ENCODE data around the gene SMURF1. TPM values are rescaled to one million over a fixed set of nuclear protein-coding genes. Genes with fewer than 3 reads are reported as not detected.

Gene SMURF1
- total RNA-seq, 1 donor = 23.5 TPM

- H3K27me3 ChIP-seq (ENCODE audit: insufficient read depth, low read length) = no peaks in the 10 kb centered on the region
- DNase-seq (ENCODE audit: insufficient read length, low spot score, missing footprints) = peak; percentile 10
Measured at GRCh38 chr7:99008181-99008631, 135.7 kb downstream of the SMURF1 start.

DNA sequence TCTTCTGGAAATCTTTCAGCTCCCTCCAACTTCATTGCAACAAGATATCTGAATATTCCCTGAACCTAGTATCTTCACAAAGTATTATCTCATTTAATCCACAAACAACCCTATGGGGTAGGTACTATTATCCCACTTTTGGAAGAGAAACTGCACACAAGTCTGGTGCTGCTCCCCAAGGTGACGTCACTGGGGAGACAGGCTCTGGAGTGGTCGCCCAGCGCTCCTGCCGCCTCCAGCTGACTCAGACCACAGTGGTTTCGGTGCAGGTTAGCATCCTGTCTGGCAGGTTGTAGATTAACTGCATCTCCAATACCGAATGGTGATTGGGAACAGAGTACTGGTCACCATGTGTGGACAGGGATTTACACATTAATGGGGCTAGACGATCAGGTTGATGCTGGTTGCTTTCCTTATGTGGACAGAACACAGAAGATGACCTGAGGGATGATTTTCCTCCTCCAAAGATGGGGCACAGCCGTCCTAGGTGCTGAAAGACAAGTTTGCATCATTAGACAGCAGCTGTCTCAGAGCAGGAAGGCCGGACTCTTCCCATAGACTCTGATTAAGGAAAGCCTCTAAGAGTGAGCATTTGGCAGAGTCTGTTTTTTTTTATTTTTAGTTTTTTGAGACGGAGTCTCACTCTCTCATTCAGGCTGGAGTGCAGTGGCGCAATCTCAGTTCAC, 137.0 kb downstream of the SMURF1 start:
- no peaks in the 10 kb centered on the region for H3K27me3 ChIP-seq (ENCODE audit: insufficient read depth, low read length)
- no peak for TF ChIP-seq CTCF (IDR thresholded peaks at IDR 0.05; ENCODE audit: extremely low read depth, low read depth, low read length)
- H2AFZ ChIP-seq (ENCODE audit: low read length) = no peak overlapping the region
- no peak overlapping the region for H3K4me3 ChIP-seq (ENCODE audit: insufficient read depth, low read length)
- peaks cover 76% of the 10 kb centered on the region for H3K36me3 ChIP-seq (ENCODE audit: insufficient read depth, low read length)
- H3K4me1 ChIP-seq (ENCODE audit: insufficient read depth, low read length) = peaks cover 5% of the 10 kb centered on the region
- no peak overlapping the region for H3K27ac ChIP-seq (ENCODE audit: low read depth, low read length)
- no peak overlapping the region for H3K4me2 ChIP-seq (ENCODE audit: insufficient read depth, low read length)
- no peaks in the 10 kb centered on the region for H3K9me3 ChIP-seq (ENCODE audit: low read depth, low read length)
- H3K79me2 ChIP-seq (ENCODE audit: insufficient read depth, low read length) = no peaks in the 10 kb centered on the region
- peak; percentile 70 for DNase-seq (ENCODE audit: insufficient read length, low spot score, missing footprints)
- H4K20me1 ChIP-seq (ENCODE audit: insufficient read depth, low read length) = peaks cover 2% of the 10 kb centered on the region

More at GRCh38 chr7:99008181-99008631, 135.7 kb downstream of the SMURF1 start:
- H4K20me1 ChIP-seq (ENCODE audit: insufficient read depth, low read length) = peaks cover 2% of the 10 kb centered on the region
- TF ChIP-seq CTCF (IDR thresholded peaks at IDR 0.05; ENCODE audit: extremely low read depth, low read depth, low read length) = no peak
- no peaks in the 10 kb centered on the region for H3K79me2 ChIP-seq (ENCODE audit: insufficient read depth, low read length)
- H3K9me3 ChIP-seq (ENCODE audit: low read depth, low read length) = no peaks in the 10 kb centered on the region
- no peak overlapping the region for H2AFZ ChIP-seq (ENCODE audit: low read length)
- H3K27ac ChIP-seq (ENCODE audit: low read depth, low read length) = no peak overlapping the region
- H3K4me3 ChIP-seq (ENCODE audit: insufficient read depth, low read length) = no peak overlapping the region
- no peak overlapping the region for H3K4me2 ChIP-seq (ENCODE audit: insufficient read depth, low read length)
- H3K36me3 ChIP-seq (ENCODE audit: insufficient read depth, low read length) = peaks cover 82% of the 10 kb centered on the region
- peaks cover 5% of the 10 kb centered on the region for H3K4me1 ChIP-seq (ENCODE audit: insufficient read depth, low read length)

GRCh38 chr7:99005776-99006175, 138.1 kb downstream of the SMURF1 start:
- peaks cover 2% of the 10 kb centered on the region for H4K20me1 ChIP-seq (ENCODE audit: insufficient read depth, low read length)
- peaks cover 67% of the 10 kb centered on the region for H3K36me3 ChIP-seq (ENCODE audit: insufficient read depth, low read length)
- TF ChIP-seq CTCF (IDR thresholded peaks at IDR 0.05; ENCODE audit: extremely low read depth, low read depth, low read length) = no peak

DNA sequence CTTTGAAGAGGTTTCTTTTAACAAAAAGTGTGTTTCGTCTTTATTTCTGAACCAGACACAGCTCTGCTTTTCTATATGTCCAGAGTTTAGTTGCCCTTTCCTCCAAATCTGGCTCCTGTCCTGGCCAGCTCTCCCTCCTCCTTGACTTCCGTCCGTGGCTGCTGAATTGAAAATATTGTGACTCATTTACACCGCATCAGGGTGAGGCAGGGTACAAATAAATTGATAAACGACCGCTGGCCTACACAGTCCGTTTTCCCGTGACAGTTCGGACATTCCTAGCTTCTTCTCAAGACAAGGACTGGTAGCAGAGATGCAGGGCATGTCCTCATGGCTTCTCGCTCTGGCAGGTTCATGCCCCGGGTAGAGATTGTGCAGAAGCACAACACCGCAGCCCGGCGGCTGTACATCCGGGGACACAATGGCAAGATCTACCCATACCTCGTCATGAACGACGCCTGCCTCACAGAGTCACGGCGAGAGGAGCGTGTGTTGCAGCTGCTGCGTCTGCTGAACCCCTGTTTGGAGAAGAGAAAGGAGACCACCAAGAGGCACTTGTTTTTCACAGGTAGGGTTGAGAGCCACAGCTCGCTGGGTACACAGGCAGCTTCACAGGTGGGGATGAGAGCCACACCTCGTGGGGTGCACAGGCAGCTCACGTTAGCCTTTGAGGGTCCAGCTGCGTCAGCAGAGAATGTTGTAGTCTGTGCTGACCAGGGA, 139.0 kb downstream of the SMURF1 start:
- H3K9me3 ChIP-seq (ENCODE audit: low read depth, low read length) = no peaks in the 10 kb centered on the region
- H3K27ac ChIP-seq (ENCODE audit: low read depth, low read length) = peak overlapping the region; percentile 24
- TF ChIP-seq CTCF (IDR thresholded peaks at IDR 0.05; ENCODE audit: extremely low read depth, low read depth, low read length) = no peak
- H3K4me1 ChIP-seq (ENCODE audit: insufficient read depth, low read length) = peaks cover 5% of the 10 kb centered on the region
- peak; percentile 66 for DNase-seq (ENCODE audit: insufficient read length, low spot score, missing footprints)
- peaks cover 4% of the 10 kb centered on the region for H4K20me1 ChIP-seq (ENCODE audit: insufficient read depth, low read length)
- no peaks in the 10 kb centered on the region for H3K27me3 ChIP-seq (ENCODE audit: insufficient read depth, low read length)
- no peak overlapping the region for H3K4me3 ChIP-seq (ENCODE audit: insufficient read depth, low read length)
- H2AFZ ChIP-seq (ENCODE audit: low read length) = no peak overlapping the region
- no peak overlapping the region for H3K4me2 ChIP-seq (ENCODE audit: insufficient read depth, low read length)
- H3K79me2 ChIP-seq (ENCODE audit: insufficient read depth, low read length) = no peaks in the 10 kb centered on the region
- H3K36me3 ChIP-seq (ENCODE audit: insufficient read depth, low read length) = peaks cover 66% of the 10 kb centered on the region

More at GRCh38 chr7:99005776-99006175, 138.1 kb downstream of the SMURF1 start:
- Histone ChIP-seq H3K79me2 (ENCODE audit: insufficient read depth, low read length) (no peaks in the 10 kb centered on the region), H3K4me3 (ENCODE audit: insufficient read depth, low read length) (no peak overlapping the region), H3K4me2 (ENCODE audit: insufficient read depth, low read length) (no peak overlapping the region), H2AFZ (ENCODE audit: low read length) (no peak overlapping the region), H3K9me3 (ENCODE audit: low read depth, low read length) (no peaks in the 10 kb centered on the region), H3K27me3 (ENCODE audit: insufficient read depth, low read length) (no peaks in the 10 kb centered on the region), H3K4me1 (ENCODE audit: insufficient read depth, low read length) (peaks cover 5% of the 10 kb centered on the region), H3K27ac (ENCODE audit: low read depth, low read length) (no peak overlapping the region)
- no peak for DNase-seq (ENCODE audit: insufficient read length, low spot score, missing footprints)
